SK-N-SH (cell line): ENCODE measurements around the gene DCAF11.
A peak's percentile ranks its signal among the peaks of the same experiment; 100 is the strongest.

ENCODE experiments used
- CTCF ChIP-seq: fragments of 200-600 bp; sonication (generic); IDR thresholded peaks from 2 replicates; pipeline ENCODE4 v1.6.1; 2017; ENCODE audit warnings: antibody characterized with exemption, mild to moderate bottlenecking, moderate library complexity
- IRF3 ChIP-seq: fragments of 150-350 bp; IDR thresholded peaks from 2 replicates; pipeline ENCODE4 v1.6.1; 2016; ENCODE audit warnings: mild to moderate bottlenecking, low read depth, low read length
- JUND ChIP-seq: IDR thresholded peaks from 2 replicates; pipeline ENCODE4 v1.4.0; 2012
- MXI1 ChIP-seq: IDR thresholded peaks from 2 replicates; pipeline ENCODE4 v1.6.1; 2012; ENCODE audit warnings: mild to moderate bottlenecking, low read depth, low read length, improper control_type of control experiment
- POLR2AphosphoS5 ChIP-seq: IDR thresholded peaks from 2 replicates; pipeline ENCODE4 v1.6.1; 2012; ENCODE audit warnings: low read depth, low read length
- RAD21 ChIP-seq: IDR thresholded peaks from 2 replicates; pipeline ENCODE4 v1.6.1; 2012; ENCODE audit warnings: mild to moderate bottlenecking, low read length
- SIN3A ChIP-seq: IDR thresholded peaks from 2 replicates; pipeline ENCODE4 v1.6.1; 2012; ENCODE audit warnings: low read depth, mild to moderate bottlenecking, low read length, moderate library complexity, borderline replicate concordance

- TF ChIP-seq POLR2AphosphoS5 (peak; percentile 93), SIN3A (no peak), MXI1 (0 out of 2 replicates have a peak, but pooled peaks have one; percentile 24), CTCF (0 out of 2 replicates have a peak, but pooled peaks have one; percentile 6), IRF3 (no peak), RAD21 (no peak), JUND (no peak)
These were observed 20.4 kb upstream of the DCAF11 start, which contains the start of gene PCK2 for GRCh38 chr14:24093901-24094840.
